HL-60/S4 treated with phorbol 12-myristate 13-acetate at 8.2 ng/mL for 4 days and 3 days (cell line): ENCODE data around the gene VWA5A.
"Not testable (repeated sequence)": the region's sequence is repeated elsewhere in the genome, so short reads cannot be mapped to it uniquely, and the experiment has no call there.

Source experiments
- in situ Hi-C: fragments of 300-500 bp; cut with MboI; formaldehyde crosslinking; loops from 2 replicates; pipeline ENCODE4 v1.15.0; 2022; ENCODE audit warnings: low sequenced_read_pairs

VWA5A gene

GRCh38 chr11:124153821-124154220 is 38.6 kb downstream of the VWA5A start:
- in situ Hi-C loops = no loop called here

DNA sequence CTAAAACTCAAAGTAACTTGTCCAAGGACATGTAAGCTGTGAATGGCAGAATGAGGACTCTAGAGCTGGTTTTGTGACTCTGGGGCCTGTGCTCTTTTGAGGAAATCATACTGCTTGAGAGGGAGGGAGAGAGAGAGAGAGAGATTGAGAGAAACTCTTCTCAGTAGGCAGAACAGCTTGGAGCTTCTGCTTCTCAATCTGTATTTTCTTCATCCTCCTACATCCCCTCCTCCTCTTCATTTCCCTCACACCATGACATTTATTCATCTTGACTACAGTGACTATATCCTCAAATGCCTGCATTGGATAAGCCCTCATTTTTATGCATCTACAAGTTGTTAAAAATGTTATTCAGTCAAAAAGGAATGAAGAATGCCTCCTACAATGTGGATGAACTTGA is 44.2 kb downstream of the VWA5A start:
- in situ Hi-C loops = no loop called here

DNA sequence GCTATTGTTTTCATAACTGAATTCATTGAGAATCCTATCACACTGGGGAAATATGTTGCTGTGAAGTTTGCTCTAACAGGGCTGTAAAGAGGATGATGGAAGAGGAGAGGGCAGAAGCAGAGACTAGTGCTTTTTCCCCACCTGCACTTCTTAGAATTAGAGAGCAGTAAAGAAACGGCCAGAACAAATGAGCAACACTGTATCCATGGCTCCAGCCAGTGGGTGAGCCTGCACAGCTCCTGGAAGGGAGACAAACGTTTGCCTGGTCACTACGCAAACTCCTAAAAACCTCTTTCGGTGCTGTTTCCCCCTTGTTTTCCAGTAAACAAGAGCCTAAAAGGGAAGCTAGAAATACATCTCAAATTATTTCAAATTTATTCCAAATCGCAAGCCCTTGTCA is 45.7 kb downstream of the VWA5A start:
- in situ Hi-C loops = no loop called here

GRCh38 chr11:124167826-124168231 is 52.6 kb downstream of the VWA5A start:
- in situ Hi-C loops = no loop called here

DNA sequence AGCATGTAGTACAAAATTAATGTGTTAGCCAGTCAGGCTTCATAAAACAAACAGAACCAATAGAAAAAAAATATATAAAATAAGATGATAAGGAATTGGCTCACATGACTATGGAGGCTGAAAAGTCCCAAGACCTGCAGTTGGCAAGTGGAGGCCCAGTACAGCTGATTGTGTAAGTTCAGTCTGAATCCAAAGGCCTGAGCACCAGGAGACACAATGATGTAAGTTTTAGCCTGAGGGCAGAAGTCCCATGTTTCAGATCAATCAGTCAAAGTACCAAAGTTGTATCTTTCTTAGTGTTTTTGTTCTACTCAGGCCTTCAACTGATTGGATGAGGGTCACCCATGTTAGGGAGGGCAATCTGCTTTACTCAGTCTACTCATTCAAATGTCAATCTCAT is 53.5 kb downstream of the VWA5A start:
- in situ Hi-C loops = no loop called here

GRCh38 chr11:124170315-124170714 is 55.1 kb downstream of the VWA5A start:
- in situ Hi-C loops = not testable (repeated sequence)

DNA sequence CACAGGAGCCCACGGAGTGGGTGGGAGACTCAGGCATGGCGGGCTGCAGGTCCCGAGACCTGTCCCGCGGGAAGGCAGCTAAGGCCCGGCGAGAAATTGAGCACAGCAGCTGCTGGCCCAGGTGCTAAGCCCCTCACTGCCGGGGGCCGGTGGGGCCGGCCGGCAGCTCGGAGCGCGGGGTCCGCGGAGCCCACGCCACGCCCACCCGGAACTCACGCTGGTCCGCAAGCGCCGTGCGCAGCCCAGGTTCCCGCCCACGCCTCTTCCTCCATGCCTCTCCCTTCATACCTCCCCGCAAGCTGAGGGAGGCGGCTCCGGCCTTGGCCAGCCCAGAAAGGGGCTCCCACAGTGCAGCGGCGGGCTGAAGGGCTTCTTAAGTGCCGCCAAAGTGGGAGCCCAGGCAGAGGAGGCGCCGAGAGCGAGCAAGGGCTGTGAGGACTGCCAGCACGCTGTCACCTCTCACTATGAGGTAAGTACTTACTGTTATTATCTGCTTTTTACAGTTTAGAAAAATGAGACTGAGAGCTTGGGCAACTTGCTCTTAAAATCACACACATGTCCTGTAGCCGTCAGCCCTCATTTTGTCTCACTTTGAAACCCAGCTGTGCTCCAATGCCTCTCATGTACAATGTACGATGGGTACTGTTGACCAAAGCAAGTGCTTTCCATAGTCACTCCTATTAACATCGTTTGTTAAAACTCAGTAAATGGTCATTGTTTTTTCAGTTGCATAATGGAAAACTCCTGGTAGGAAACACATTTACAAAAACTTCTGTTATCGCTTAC is 55.7 kb downstream of the VWA5A start:
- in situ Hi-C loops = no loop called here

- in situ Hi-C loops = no loop called here
Measured at GRCh38 chr11:124172101-124172500, 56.9 kb downstream of the VWA5A start.

- in situ Hi-C loops = no loop called here
Measured at GRCh38 chr11:124172599-124172998, 57.3 kb downstream of the VWA5A start.

GRCh38 chr11:124174001-124174583 is 58.8 kb downstream of the VWA5A start:
- in situ Hi-C loops = no loop called here

GRCh38 chr11:124176925-124177715 is 61.9 kb downstream of the VWA5A start:
- in situ Hi-C loops = no loop called here

DNA sequence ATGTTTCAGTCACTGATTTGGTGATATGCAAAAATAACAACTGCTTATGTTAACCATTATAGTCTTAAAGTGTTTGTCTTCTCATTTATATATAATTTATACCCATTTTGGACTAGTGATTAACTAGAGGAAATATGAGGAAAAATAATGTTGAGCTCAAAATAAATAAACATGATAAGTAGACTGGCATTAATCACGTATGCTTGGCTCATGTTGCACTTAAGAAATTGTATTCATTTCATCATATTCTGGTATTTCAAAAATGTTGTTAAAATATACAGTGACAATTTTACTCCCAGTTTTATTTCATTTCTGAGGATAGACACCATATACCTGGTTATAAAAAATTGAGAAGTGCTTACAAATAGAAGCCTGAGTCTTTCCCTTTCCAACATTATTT is 64.1 kb downstream of the VWA5A start:
- in situ Hi-C loops = no loop called here

GRCh38 chr11:124183068-124183467 is 67.8 kb downstream of the VWA5A start, which contains the start of gene OR10D3:
Gene OR10D3, plus strand, starts transcription at chr11:124183345. Its CDS starts 1,925 bp downstream, at chr11:124185270.
- in situ Hi-C loops = no loop called here

DNA sequence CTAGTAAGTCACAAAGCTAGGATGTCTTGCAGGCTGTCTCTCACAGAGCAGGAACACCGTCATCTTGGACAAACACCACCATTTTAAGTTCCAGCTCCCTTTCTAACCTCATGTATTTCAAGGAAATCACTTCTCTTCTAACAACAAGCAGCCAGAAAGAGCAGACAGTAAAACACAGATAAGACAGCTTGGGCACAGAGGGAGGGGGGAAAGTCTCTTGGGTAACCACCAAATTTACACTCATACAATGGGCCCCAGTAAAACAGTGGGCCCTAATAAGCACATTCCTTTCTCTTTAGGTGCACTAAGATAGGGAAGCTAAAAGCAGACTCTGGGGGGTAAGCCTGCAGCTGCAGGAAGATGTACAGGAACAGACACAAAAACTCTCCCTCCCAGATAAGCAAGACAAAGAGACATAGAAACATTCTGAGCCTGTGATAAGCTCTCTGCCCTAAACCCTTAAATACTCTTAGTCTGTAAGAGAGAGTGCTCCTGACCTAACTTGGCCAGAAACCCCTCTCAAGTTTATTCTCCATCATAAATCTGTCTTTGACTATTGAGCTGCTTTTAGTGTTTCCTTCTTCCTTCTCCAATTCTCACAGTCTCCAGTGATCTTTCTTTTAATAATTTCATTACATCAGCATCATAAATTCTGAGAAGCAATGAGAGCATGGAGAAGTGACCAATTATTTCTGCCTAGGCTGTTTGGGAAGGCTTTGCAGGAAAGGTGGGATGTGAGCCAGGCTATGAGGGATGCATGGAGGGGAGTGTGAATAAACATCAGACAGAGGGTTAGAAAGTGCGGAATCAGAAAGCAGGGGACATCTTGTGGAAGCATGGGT is 75.3 kb downstream of the VWA5A start:
- in situ Hi-C loops = loop anchor here (10.0 kb wide), 1 partner anchor 116 kb away; no protein-coding TSS in a partner anchor

DNA sequence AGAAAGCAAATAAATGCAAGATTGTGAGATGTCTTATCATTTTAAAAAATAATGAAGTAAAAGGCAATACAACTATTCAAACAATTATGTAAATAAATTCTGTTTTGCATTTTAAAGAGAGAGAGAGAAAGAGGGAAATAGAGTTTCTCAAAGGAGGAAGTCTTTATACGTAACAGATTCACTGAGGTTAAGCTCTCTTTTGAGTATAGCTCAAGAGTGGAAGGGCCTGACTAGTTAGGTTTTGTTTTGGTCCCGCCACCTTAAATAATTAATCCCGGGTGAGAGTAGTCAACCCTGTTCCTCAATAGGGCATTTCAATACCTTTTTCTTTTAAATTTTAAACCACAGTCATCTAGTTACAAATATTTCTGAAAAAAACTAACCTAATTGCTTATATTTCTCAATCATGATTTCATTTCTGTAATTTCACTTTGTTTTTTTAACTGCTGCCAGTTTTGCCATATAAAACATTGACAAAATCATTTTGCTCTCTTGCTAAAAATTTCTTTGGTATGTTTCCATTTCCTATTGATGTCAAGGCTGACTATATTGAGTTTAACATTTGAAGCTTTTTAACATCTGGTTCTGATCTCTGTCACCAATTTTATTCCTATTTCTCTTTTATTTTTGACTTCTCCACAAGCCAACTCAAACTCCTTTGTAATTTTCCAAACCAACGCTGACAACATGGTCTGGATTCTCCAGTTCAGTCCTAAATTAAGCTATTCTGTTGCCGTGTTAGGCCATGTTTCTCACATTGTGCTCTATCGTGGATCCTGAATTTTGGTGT is 78.2 kb downstream of the VWA5A start:
- in situ Hi-C loops = loop anchor here (10.0 kb wide), 1 partner anchor 119 kb away; no protein-coding TSS in a partner anchor

- in situ Hi-C loops = loop anchor here (10.0 kb wide), 1 partner anchor 120 kb away; no protein-coding TSS in a partner anchor
Measured at GRCh38 chr11:124194293-124195188, 79.3 kb downstream of the VWA5A start.

- in situ Hi-C loops = loop anchor here (10.0 kb wide), 1 partner anchor 120 kb away; no protein-coding TSS in a partner anchor
Measured at GRCh38 chr11:124195189-124195734, 80.0 kb downstream of the VWA5A start.
